IPS DF 4.7 (cell line): ENCODE data around the gene DNAH3.
"Not testable (repeated sequence)": the region's sequence is repeated elsewhere in the genome, so short reads cannot be mapped to it uniquely, and the experiment has no call there.

Source experiments
- DNase-seq: peaks from one replicate; pipeline ENCODE4 v3.0.0-alpha.2; 2013; ENCODE audit warnings: low spot score; ENCODE audit errors: extremely low read depth

Gene DNAH3

GRCh38 chr16:21072976-21073375 is 77.7 kb downstream of the DNAH3 start:
- no peak for DNase-seq

- no peak for DNase-seq
Observed at GRCh38 chr16:21071741-21072140, 78.9 kb downstream of the DNAH3 start.

GRCh38 chr16:21070564-21070963 is 80.1 kb downstream of the DNAH3 start:
- DNase-seq = no peak

- no peak for DNase-seq
Observed at GRCh38 chr16:21069986-21070385, 80.7 kb downstream of the DNAH3 start.

GRCh38 chr16:21064203-21064602 is 86.4 kb downstream of the DNAH3 start:
- no peak for DNase-seq

- not testable (repeated sequence) for DNase-seq
Observed at GRCh38 chr16:21063314-21063713, 87.3 kb downstream of the DNAH3 start.

- DNase-seq = no peak
Observed at GRCh38 chr16:21060027-21060510, 90.6 kb downstream of the DNAH3 start.

- no peak for DNase-seq
Observed at GRCh38 chr16:21057875-21058274, 92.8 kb downstream of the DNAH3 start.

GRCh38 chr16:21056396-21056795 is 94.2 kb downstream of the DNAH3 start:
- no peak for DNase-seq

- not testable (repeated sequence) for DNase-seq
Observed at GRCh38 chr16:21055738-21056137, 94.9 kb downstream of the DNAH3 start.

- no peak for DNase-seq
Observed at GRCh38 chr16:21053590-21053989, 97.1 kb downstream of the DNAH3 start.

- not testable (repeated sequence) for DNase-seq
Observed at GRCh38 chr16:21048091-21048912, 102.3 kb downstream of the DNAH3 start.

- no peak for DNase-seq
Observed at GRCh38 chr16:21038197-21038596, 112.4 kb downstream of the DNAH3 start.

- DNase-seq = no peak
Observed at GRCh38 chr16:21037736-21038135, 112.9 kb downstream of the DNAH3 start.

GRCh38 chr16:21037168-21037567 is 113.5 kb downstream of the DNAH3 start:
- no peak for DNase-seq

- DNase-seq = no peak
Observed at GRCh38 chr16:21036471-21036870, 114.2 kb downstream of the DNAH3 start.

- no peak for DNase-seq
Observed at GRCh38 chr16:21033704-21034103, 116.9 kb downstream of the DNAH3 start.

GRCh38 chr16:21033264-21033663 is 117.4 kb downstream of the DNAH3 start:
- DNase-seq = no peak

GRCh38 chr16:21028728-21029127 is 121.9 kb downstream of the DNAH3 start:
- no peak for DNase-seq

GRCh38 chr16:21026846-21027245 is 123.8 kb downstream of the DNAH3 start:
- no peak for DNase-seq

GRCh38 chr16:21023509-21024202 is 127.0 kb downstream of the DNAH3 start:
- no peak for DNase-seq

- DNase-seq = no peak
Observed at GRCh38 chr16:21021316-21021715, 129.3 kb downstream of the DNAH3 start.

- DNase-seq = no peak
Observed at GRCh38 chr16:21009815-21010214, 140.8 kb downstream of the DNAH3 start.
